Middle frontal gyrus (tissue), 1 donor: ENCODE measurements around the gene LLGL2.
A peak's percentile ranks its signal among the peaks of the same experiment; 100 is the strongest.
"Not testable (repeated sequence)": the region's sequence is repeated elsewhere in the genome, so short reads cannot be mapped to it uniquely, and the experiment has no call there.

Experiments used
- DNase-seq: peaks from one replicate; pipeline ENCODE4 v3.0.0-alpha.2; 2015; ENCODE audit warnings: low spot score; ENCODE audit errors: extremely low spot score

LLGL2 gene

DNA sequence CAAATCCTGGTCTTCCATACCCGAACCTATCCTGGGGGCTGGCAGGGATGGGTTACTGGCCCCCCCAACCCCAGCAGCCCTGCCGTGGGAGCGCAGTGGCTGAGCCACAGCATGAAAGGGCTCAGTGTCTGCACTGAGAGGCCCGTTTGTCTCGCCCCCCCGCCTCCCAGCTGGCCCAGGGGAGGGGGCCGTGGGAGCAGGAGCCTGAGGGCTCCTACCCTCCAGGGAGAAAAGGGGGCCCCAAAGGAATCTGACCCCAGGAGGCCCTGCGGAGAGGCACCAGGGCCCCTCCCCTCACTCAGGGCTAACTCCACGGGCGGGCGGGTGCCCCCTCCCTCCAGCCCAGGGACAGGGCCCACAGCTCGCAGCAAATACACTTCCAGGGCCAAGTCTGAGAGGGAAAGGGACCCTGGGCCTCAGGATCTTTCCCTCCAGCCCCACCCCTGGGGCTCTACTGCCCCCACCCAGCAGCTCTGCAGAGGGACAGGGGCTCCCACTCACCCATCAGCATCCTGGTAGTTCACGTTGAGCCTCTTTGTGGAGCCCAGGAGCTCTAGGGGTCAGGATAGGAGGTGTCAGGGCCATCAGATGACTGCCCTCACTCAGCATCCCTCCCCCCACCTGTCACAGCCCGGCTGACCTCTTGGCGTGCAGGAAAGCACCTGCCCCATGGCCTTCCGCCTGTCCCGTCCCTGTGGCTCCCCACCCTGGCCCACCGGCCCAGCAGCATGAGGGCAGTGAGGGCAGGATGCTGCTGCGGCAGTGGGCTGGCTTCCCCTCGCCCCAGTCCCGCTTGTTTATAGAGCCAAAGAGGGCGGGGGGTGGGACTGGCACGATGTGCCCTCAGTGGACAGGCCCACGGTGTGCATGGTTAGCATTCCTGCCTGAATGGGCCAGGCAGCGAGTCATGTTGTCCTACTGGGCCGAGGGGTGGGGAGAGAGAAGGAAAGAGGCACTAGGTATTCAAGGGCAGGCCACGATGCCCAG lies 17.5 kb upstream of the LLGL2 start:
- peak; percentile 53 for DNase-seq

DNA sequence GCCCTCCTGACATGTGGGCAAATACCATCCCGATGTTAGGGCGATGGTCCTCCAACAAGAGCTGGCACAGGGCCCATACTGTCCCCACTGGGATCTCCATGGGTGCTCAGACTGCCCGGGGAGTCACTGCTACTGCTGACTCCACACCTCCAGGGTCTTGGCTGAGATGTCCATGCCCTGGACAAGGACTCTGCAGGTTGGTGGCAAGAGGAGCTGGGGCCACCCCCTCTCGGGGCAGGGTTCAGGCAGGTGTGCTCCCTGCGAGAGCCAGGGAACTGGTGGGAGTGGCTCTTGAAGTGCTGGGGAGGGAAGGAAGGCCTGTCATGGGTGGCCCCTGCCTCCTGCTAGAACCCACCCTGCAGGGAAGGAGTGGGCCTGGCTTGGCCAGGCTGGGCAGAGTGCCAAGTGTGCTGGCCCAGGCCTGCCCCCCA lies 16.6 kb upstream of the LLGL2 start:
- no peak for DNase-seq

DNA sequence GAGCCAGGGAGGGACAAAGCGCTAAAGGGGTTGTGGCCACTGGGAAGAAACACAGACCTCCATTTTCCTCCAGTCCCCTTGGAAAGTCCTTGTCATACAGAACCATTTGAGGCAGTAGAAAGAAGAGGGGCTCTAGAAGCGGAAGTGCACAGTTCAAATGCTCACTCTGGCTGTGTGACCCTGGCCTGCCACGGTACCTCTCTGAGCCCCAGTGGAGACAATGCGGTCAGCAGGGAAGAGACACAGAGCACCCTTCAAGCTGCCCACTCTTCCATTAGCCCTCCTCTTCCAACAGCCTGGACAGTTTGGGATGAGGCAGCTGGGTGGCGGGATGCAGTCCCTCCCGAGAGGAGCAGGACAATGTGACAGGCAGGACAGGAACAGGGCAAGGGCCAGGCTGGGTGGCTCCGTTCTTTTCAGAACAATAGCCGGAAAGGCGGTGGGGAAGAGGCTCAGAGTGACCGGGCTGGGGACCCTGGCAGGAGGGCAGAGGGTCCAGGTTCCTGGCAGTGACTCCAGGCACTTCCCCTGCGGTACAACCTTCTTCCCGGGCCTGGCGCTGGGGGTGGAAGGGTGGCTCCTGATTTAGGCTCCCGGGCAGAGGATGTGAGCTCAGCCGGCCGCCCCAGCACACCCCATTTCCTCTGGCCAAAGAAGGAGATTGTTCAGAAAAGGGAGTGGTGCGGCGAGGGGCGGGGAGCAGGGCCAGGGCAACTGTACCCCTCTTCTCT lies 15.8 kb upstream of the LLGL2 start:
- no peak for DNase-seq

DNA sequence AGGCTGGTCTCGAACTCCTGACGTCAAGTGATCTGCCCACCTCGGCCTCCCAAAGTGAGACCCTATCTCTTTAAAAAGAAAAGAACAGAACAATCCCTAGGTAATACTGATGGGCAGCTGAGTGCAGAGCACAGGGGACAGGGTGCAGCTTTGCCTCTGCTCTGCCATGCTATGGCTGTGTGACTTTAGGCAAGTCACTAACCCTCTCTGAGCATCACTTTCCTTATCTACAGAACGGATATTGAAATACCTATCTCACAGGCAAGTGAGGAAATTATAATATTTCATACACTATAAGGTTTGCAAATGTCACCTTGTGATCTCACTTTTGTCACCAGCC lies 14.3 kb upstream of the LLGL2 start:
- DNase-seq, result no peak

DNA sequence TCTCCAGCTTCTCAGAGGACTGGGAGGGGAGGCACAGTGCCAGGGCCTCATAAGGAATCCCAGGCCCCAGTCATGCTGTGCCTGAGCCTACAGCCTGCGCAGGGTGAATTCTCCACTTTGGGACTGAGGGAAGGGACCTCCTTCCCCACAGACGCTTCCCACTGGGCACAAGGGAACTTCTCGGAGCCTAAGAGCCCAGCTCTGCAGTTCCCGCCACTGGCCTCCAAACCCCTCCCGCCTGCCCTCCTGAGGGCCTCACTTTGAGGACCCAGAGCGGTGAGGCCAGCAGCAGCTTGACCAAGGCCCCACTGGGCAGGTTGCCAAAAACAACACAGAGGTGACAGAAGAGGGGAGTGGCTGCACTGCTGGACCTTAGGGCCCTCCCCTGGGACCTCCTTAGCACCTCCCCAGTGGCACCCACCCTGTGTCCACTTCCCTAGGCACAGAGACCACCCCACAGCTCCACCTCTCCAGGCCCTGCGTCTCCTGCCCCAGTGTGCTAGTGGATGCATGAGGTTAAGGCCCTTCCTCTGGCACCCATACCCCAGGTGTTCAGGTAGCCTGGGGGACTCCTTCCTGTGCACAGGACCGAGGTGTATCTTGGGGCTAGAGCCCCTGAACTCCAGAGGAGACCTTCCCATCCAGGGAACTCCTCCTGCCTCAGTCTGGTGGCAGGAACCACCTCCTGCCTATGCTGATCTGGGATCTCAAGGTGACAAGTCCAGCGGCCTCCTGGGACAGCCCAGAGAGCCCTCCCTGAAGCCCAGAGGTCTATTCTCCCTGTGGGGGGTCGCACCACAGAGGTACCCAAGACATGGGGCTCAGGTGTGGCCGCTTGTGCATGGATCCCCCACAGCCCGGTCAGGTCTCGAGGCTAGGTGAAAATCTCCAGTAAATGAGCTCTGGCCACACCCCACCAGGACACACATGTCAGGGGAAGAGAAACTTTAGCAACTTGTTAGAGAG lies 13.6 kb upstream of the LLGL2 start:
- DNase-seq, result no peak

DNA sequence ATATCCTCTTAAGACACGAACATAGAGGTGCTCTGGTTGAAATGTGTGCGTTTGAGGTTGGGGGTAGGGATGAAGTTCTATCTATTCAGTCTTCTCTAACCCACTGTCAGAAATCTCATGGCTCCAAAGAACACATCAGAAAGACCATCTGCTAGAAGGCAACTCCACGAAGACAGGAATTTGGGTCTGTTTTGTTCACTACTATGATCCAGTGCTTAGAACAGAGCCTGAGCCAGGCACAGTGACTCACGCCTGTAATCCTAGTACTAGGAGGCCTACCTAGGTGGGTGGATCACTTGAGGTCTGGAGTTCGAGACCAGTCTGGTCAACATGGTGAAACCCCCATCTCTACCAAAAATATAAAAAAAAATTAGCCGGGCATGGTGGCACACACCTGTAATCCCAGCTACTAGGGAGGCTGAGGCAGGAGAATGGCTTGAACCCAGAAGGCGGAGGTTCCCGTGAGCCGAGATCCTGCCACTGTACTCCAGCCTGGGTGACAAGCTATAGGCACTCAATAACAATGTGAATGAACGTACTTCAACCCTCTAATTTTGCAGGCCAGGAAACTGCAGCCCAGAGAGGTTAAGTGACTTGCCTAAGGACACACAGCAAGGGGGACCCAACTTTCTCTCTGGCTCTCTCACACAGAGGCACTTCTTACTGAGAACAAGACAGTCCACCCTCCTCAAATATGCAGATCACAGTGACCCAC lies 12.4 kb upstream of the LLGL2 start:
- no peak for DNase-seq

DNA sequence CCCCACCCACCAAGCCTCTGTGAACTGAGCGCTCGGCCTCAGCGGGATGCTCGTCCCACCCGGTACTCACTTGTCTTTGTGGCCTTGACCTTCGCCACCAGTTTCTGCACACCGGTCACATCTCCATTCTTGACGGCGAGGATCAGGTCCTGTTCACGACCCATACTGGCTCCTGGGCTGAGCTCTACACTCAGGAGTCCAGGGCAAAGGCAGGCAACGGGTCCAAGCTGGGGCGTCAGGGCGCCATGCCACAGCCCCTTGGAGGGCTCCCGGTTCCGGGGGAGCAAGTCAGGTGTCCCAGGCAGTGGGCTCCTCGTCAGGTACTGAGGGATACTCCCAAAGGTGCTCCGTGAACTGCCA lies 11.9 kb upstream of the LLGL2 start:
- DNase-seq, result no peak

DNA sequence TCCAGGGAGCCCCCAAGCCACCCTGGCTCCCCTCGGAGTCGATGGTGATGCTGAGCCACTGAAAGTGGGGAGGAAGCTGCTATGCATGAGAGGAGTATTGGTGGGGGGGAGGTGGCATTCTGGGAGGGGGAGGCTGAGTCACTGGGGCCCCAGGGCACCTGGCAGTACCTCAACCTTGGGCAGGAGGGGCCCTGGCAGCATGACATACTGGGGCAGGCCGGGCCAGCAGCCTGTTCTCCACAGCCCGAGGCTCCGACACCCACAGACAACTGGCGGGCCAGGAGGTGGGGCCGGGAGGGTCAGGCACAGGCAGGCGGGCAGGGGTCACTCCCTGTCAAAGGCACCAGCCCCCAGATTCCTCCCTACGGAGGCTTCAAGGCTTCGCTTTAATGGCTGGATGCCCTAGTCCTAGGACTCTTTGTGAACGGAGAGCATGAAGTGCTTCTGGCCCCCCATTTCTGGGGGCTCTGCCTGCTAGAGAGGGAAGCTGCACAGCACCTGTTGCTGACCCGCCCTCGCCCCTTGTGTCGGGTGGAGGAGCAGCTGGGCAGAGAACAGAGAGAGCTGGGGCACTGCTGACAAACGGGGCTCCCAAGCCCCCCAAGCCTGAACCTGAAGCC lies 11.1 kb upstream of the LLGL2 start:
- no peak for DNase-seq

DNA sequence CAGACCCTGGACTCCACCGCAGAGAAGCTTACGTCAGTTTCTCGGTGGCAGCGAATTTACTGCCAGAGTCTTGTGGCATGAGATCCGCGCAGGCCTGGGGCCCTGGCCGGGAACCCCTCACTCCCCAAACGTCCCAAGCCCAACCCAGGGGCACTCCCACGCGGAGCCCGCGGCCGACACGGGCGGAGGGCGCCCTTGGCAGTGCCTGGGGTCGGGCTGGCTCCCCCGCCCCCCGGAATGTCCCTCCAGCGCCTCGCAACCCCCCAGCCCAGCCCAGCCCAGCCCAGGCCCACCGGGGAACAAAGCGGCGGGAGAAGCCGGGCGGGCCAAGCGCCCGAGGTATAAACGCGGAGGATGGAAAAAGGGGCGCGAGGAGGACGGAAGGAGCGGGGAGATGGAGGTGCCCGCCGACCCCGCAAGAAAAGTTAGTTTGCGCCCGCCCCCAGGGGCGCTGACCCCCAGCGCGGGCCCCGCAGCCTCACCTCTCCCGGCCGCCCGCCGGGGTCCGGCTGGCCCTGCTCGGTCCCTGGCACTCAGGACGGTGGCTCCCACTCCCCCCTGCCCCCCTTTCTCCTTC lies 10.5 kb upstream of the LLGL2 start:
- DNase-seq, result no peak

DNA sequence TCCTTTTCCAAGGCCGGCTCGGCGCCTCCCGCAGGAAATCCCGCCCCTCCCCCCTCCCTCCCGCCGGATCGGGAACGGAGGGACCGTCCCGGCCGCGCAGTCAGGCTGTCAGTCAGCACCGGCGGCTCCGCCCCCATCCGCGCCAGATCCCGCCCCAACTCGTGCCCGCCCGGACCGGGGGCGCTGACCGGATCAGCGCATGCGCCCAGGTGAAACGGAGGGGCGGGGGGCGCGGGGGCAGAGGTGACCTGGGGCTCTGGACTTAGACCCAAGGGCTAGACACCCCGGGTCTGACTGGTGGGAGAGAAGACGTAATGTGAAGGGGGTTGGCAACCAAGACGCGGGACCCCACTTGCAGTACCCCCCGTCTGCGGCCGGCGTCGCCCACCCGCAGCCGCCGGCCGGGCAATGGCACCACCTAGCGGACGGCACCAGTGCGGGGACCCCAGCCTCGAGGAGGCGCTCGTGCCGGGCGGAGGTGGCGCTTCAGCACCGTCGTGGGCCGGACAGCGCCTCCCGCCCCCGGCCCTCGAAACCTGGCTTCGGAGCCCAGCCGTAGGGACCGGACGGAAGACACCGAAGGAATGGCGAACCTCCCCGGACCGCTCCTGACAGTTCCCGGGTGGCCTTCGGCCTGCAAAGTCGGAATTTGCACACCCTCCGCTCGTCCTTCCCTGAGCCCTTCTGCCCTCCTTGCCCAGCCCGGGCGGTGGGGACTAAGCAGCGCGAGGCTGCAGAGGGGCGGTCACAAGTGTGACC lies 9.8 kb upstream of the LLGL2 start, which contains the start of gene CASKIN2:
TSS of gene CASKIN2 (minus strand) at position 42 of the 759 bp plus-strand sequence. CDS start 1,733 bp downstream, outside the sequence.
- peak; percentile 85 for DNase-seq

DNA sequence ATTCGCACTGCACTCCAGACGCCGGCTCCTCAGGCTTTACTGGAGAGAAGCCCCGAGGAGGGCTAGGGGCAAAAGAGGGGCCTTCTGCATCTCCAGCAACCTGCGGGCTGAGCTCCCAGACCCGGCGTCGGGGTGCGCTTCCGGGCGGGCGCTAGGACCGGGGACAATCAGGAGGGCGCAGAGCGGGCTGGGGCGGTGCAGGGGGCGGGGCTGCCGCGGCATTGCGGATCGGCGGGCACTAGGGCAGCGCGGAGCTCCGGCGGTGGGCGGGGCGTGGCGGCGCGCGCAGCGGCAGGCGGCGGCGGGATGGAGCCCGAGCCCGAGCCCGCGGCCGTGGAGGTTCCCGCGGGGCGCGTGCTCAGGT lies 9.3 kb upstream of the LLGL2 start, which contains the start of gene TSEN54:
TSS of gene TSEN54 (plus strand) at position 274 of the 364 bp plus-strand sequence. CDS start at position 307, 33 bp downstream.
- peak; percentile 75 for DNase-seq

DNA sequence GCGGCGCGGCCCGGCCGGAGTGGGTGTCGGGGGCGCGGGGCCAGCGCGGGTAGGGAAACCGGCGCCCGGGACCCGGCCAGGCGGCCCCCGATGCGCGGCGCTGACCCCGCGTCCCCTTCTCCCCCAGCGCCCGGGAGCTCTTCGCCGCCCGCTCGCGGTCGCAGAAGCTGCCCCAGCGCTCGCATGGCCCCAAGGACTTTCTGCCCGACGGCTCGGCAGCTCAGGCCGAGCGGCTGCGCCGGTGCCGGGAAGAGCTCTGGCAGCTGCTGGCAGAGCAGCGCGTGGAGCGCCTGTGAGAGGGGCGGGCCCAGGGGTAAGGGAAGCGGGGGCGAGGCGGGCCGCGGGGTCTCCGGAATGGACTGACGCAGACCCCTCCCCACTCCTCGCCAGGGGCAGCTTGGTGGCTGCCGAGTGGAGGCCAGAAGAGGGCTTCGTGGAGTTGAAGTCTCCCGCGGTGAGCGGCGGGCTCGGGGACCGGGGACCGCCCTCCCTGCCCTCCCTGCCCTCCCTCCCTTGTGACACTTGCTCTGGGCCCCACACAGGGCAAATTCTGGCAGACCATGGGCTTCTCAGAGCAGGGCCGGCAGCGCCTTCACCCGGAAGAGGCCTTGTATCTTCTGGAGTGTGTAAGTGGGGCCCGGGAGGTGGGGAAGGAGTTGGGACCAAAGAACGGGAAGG lies 8.7 kb upstream of the LLGL2 start:
- DNase-seq, result no peak

DNA sequence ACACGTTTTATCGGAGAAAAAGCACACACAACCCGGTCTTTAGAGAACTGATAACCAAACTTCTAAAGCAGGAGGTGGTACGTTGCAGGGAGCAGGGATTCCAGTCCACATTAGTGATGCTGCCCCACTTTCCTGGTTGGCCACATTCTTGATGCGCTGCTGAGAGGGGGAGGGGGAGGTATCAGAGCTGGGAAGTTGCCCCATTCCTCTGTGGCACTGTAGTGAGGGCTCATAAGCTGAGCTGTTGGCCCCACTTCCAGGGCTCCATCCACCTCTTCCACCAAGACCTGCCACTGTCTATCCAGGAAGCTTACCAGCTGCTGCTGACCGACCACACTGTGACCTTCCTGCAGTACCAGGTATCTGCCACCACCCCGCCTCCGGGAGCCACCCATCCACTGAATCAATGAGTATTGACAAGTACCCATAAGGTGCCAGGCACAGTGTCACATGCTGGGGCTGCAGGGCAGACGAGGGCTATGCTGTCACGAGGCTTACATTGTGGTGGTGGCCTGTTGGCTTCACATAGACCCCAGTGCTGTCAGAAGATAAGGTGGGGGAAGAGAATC lies 8.1 kb upstream of the LLGL2 start:
- no peak for DNase-seq

DNA sequence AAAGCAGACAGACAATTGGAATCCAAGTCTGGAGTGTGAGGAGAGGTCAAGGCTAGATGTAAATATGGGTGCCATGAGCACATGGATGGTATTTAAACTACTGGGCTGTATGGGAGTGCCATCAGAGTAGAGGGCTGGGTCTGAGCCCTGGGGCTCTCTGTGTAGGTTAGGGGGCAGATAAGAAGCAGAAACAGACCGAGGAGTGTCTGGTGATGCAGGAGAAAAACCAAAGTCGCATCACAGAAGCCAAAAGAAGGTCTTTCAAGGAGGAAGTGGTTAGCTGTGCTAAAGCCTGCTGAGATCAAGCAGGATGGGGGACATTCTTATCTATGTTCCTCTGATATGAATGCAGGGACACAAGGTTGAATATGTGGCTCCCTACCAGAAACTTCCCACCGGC lies 7.3 kb upstream of the LLGL2 start:
- DNase-seq, result no peak

DNA sequence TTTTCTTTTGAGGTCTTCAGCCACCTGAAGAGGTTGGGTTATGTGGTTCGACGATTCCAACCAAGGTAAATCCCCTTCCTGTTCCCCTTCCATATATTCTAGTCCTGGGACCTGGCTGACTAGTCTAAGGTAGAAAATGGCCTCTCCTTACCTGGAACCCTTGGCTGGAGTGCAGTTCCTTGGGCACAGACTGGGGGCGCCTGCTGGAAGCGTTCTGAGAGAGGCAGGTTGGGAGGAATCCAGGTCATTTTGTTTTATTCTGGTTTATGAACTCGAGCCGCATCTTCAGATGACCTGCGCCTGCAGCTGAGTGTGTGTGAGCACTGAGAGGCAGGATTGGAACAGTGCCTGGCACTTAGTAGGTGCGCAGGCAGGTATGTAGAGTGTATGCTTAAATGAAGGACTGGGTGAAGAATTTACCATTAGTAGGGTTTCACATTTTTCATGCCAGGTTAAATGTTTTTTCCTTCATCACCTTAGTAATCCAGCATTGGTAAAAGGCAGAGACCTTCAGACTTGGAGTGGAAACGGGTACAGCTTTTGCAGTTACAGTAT lies 6.4 kb upstream of the LLGL2 start:
- no peak for DNase-seq

DNA sequence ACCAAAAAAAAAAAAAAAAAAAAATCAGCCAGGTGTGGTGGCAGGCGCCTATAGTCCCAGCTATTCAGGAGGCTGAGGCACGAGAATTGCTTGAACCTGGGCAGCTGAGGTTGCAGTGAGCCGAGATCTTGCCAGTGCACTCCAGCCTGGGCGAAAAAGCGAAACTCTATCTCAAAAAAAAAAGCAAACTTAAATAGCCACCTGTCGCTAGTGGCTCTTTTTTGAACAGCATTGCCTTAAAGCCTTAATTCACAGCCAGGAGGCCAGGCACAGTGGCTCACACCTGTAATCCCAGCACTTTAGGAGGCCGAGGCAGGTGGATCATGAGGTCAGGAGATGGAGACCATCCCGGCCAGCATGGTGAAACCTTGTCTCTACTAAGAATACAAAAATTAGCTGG lies 5.1 kb upstream of the LLGL2 start:
- DNase-seq, result not testable (repeated sequence)

DNA sequence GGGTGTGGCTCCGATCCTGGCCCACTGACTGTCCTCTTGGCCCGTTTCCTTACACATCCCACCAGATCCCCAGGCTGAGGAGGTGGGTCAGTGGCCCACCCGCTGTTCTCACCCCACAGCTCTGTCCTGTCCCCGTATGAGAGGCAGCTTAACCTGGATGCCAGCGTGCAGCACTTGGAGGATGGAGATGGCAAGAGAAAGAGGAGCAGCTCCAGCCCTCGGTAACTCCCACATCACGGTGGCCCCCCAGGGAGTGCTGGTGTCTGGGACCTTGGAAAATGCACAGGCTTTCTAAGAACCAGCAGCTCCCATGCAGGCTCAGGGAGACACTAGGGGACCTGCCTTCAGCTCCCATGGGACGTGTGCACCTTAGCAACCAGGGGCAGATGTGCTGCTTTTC lies 4.2 kb upstream of the LLGL2 start:
- DNase-seq, result no peak
